GM10266 (cell line): ENCODE results near the gene SYNDIG1.

Experiments
- DNase-seq: peaks from one replicate; pipeline ENCODE4 v3.0.0; 2012; ENCODE audit errors: extremely low spot score
- CTCF ChIP-seq: IDR thresholded peaks from 2 replicates; pipeline ENCODE4 v1.5.1; 2012; ENCODE audit warnings: mild to moderate bottlenecking, low read depth; ENCODE audit not compliant: control insufficient read depth, insufficient read depth; ENCODE audit errors: missing control alignments

Gene SYNDIG1

DNA sequence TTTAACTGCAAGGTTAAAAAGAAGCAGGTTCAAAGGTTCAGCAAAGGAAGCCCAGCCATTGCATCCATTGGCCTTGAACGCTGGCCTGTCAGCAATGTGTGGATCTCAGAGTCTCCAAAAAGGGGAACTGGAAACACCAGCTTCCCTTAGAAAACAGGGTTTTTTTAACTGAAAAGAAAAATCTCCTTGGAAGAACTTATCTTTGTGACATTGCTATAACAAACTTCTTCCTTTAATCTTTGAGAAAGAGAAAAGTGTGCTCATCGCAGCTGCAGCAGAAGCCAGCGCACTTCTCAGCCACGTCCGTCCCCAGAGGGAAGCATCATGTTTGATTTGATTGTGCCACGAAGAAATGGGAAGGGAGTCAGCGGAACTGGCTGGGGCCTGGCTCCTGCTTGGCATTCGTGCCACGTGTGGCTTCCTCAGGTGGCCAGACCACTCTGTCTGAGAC, 215.0 kb downstream of the SYNDIG1 start:
- no peak for TF ChIP-seq CTCF
- no peak for DNase-seq

DNA sequence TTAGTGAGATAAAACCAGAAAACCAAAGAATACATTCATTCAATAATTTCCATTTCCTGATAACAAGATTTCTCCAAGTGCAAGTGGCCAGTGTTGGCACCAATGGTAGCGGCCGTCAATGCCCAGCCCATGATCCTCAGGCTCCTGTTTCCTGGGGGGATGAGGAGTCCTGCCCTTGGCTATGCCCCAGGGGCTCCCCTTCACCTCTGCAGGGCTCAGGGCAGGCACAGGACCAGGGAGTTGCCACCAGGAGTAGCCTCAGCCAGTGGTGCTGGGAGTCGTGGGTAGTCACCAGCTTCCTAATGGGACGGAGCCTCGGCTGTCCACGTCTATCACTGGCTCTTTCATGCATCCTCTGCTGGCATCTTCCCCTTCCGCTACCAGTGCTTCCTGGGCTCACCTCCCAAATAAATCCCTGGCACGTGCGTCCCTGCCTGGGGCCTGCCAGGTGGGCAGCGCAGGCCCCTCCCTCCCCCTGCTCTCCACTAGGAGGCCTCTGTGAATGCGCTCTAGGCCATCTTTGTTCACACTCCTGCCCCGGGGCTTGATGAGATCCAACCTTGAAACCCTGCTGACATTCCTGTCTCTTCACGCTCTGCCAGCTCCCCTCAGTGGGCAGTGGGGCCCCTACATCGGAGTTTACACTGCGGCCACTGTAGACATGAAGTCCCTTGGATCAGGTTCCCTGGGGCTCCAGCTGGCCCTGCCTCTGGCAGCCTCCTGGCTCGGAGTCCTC, 215.7 kb downstream of the SYNDIG1 start:
- no peak for TF ChIP-seq CTCF

GRCh38 chr20:24685736-24686135, 216.3 kb downstream of the SYNDIG1 start:
- DNase-seq: no peak
- TF ChIP-seq CTCF: no peak

More for the DNA sequence above, 215.7 kb downstream of the SYNDIG1 start:
- no peak for DNase-seq

GRCh38 chr20:24686156-24686555, 216.7 kb downstream of the SYNDIG1 start:
- TF ChIP-seq CTCF: no peak
- DNase-seq: no peak

DNA sequence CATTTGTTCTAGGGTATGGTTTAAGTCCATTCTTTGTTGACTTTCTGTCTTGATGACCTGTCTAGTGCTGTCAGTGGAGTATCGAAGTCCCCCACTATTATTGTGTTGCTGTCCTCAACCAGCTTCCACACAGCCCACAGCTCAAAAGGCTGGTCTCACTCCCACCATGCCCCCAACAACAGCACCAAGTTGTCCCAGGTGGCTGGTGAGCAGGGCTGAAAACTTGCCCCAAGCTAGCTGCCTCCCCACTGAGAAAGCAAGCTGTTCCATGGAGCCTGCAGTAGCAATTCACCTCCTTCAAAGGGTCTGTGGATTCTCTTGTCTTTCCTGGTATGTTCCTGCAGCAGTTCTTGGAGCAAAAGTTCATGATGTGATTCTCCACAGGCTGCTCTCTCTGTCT, 221.0 kb downstream of the SYNDIG1 start:
- no peak for TF ChIP-seq CTCF
- DNase-seq: no peak

DNA sequence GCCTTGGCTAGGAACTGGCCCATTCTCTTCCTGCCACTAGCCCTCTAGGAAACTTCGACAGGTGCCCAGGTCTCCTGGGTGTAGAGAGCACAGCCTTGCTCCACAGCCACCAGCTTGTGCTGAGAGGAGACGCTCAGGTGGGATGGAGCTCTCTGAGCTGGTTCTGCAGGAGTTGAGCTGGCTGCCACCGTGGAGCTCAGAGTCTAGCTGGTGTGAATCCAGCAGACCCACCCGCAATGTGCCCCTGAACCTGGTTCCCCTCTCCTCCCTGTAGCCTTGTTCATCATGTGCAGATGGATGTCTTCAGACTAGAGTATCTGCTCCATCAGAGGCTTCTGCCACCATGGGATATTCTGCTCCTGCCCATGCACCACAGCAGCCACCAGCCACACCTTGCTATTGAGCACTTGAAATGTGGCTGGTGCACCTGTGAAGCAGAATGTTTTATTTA, 222.5 kb downstream of the SYNDIG1 start:
- no peak for TF ChIP-seq CTCF
- no peak for DNase-seq

GRCh38 chr20:24692446-24693200, 223.2 kb downstream of the SYNDIG1 start:
- no peak for TF ChIP-seq CTCF
- DNase-seq: no peak
